ENCODE measurements around the gene UBE4B. TPM values are rescaled to one million over a fixed set of nuclear protein-coding genes. Genes with fewer than 3 reads are reported as not detected.

The UBE4B gene
- total and polyA plus RNA-seq, 9 donors: 26.3 to 46.9 (median 38.9) TPM

GRCh38 chr1:10211805-10212410, 179.2 kb downstream of the UBE4B start:
- no peak for TF ChIP-seq CTCF (IDR thresholded peaks at IDR 0.05)
- TF ChIP-seq POLR2A (IDR thresholded peaks at IDR 0.05): no peak
- TF ChIP-seq EP300 (IDR thresholded peaks at IDR 0.05): no peak
- H3K9me3 ChIP-seq: no peaks in the 10 kb centered on the region
- DNase-seq: no peak
- no peaks in the 10 kb centered on the region for H3K27me3 ChIP-seq
- intact Hi-C loops (cut with DNase I): loop anchor here in 1 of 4 donors (2.0 kb wide), 1 partner anchor 179 kb away; the partner anchor contains the start of gene UBE4B
- H3K36me3 ChIP-seq: no peaks in the 10 kb centered on the region
- peaks cover 13% of the 10 kb centered on the region for H3K4me1 ChIP-seq (ENCODE audit: insufficient read depth)
- peak overlapping the region in 1 of 2 donors; percentile 99 for H3K27ac ChIP-seq
- H3K4me3 ChIP-seq: peak overlapping the region; percentile 89
- 5 to 7% (median 6%) methylated on average over 11 of the region's 11 CpGs for WGBS, 3 donors

GRCh38 chr1:10212476-10212875, 179.7 kb downstream of the UBE4B start:
- no peaks in the 10 kb centered on the region for H3K36me3 ChIP-seq
- 76 to 94% (median 85%) methylated on average over 1 of the region's 1 CpG for WGBS, 3 donors
- H3K9me3 ChIP-seq: no peaks in the 10 kb centered on the region
- no peak for DNase-seq
- peak overlapping the region; percentile 89 for H3K4me3 ChIP-seq
- peaks cover 16% of the 10 kb centered on the region for H3K4me1 ChIP-seq (ENCODE audit: insufficient read depth)
- peak overlapping the region in 1 of 2 donors; percentile 99 for H3K27ac ChIP-seq
- TF ChIP-seq EP300 (IDR thresholded peaks at IDR 0.05) (no peak), CTCF (IDR thresholded peaks at IDR 0.05) (no peak), POLR2A (IDR thresholded peaks at IDR 0.05) (no peak)
- no peaks in the 10 kb centered on the region for H3K27me3 ChIP-seq
- intact Hi-C loops (cut with DNase I): no loop called here

GRCh38 chr1:10213186-10213705, 180.5 kb downstream of the UBE4B start:
- no peak overlapping the region for H3K27ac ChIP-seq
- H3K27me3 ChIP-seq: no peaks in the 10 kb centered on the region
- 27 to 36% (median 30%) methylated on average over 3 of the region's 3 CpGs for WGBS, 3 donors
- TF ChIP-seq CTCF (IDR thresholded peaks at IDR 0.05): no peak
- no peak for TF ChIP-seq POLR2A (IDR thresholded peaks at IDR 0.05)
- TF ChIP-seq EP300 (IDR thresholded peaks at IDR 0.05): no peak
- DNase-seq: no peak
- H3K4me1 ChIP-seq (ENCODE audit: insufficient read depth): peaks cover 19% of the 10 kb centered on the region
- no peak overlapping the region for H3K4me3 ChIP-seq
- no peaks in the 10 kb centered on the region for H3K9me3 ChIP-seq
- no peaks in the 10 kb centered on the region for H3K36me3 ChIP-seq
- intact Hi-C loops (cut with DNase I): no loop called here

- WGBS, 3 donors: 66 to 67% (median 66%) methylated on average over 7 of the region's 7 CpGs
- H3K36me3 ChIP-seq: no peaks in the 10 kb centered on the region
- peaks cover 19% of the 10 kb centered on the region for H3K4me1 ChIP-seq (ENCODE audit: insufficient read depth)
- no peak for DNase-seq
- H3K27me3 ChIP-seq: no peaks in the 10 kb centered on the region
- H3K27ac ChIP-seq: no peak overlapping the region
- H3K9me3 ChIP-seq: no peaks in the 10 kb centered on the region
- intact Hi-C loops (cut with DNase I): no loop called here
- no peak for TF ChIP-seq POLR2A (IDR thresholded peaks at IDR 0.05)
- TF ChIP-seq CTCF (IDR thresholded peaks at IDR 0.05): no peak
- no peak for TF ChIP-seq EP300 (IDR thresholded peaks at IDR 0.05)
- H3K4me3 ChIP-seq: no peak overlapping the region
These were observed 183.5 kb downstream of the UBE4B start for GRCh38 chr1:10216090-10216749.
